ENCODE results near the gene MED12L.
"Not testable (repeated sequence)": the region's sequence is repeated elsewhere in the genome, so short reads cannot be mapped to it uniquely, and the experiment has no call there.

MED12L gene

DNA sequence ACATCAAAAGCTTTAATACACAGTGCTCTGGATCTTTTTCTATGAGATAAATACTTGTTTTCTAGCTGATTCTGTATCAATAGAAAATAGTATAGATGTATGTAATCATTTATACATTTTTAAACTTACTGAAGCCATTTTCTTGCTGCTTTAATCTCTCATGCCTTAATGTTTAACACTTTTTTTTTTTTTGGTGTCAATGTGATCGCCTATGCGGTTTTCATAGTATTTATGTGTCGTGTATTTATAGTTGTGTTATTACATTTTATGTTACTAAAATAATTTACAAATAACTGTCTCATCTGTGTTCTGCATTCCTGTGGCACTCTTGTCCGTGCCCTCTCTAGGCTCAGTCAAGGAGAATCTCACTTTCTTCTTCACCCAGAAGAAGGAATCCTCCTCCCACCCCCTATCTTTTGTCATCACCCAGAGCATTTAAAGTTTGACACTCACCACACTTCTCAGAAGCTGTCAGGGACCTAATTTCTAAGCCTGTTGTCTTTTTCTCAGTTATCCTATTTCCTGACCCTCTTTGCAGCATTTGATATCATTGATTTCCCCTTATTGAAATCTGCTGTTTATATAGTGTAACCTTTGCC is 138.9 kb downstream of the MED12L start:
- Histone ChIP-seq H3K4me3 (no peak overlapping the region), H3K9ac (ENCODE audit: insufficient read length) (no peak overlapping the region), H3K27ac (no peak overlapping the region), H3K9me3 (ENCODE audit: low read depth, low read length) (no peaks in the 10 kb centered on the region), H3K36me3 (ENCODE audit: insufficient read depth, low read length) (no peaks in the 10 kb centered on the region)
- DNase-seq (ENCODE audit: low read depth, low spot score), result no peak
- no peak for TF ChIP-seq POLR2AphosphoS5 (IDR thresholded peaks at IDR 0.05; ENCODE audit: borderline replicate concordance, low read depth, low read length)
- no peak for TF ChIP-seq EZH2 (IDR thresholded peaks at IDR 0.05)
- no peak for TF ChIP-seq FOXP2 (optimal IDR thresholded peaks at IDR 0.05; ENCODE audit: control extremely low read depth, extremely low read length, insufficient read depth)

DNA sequence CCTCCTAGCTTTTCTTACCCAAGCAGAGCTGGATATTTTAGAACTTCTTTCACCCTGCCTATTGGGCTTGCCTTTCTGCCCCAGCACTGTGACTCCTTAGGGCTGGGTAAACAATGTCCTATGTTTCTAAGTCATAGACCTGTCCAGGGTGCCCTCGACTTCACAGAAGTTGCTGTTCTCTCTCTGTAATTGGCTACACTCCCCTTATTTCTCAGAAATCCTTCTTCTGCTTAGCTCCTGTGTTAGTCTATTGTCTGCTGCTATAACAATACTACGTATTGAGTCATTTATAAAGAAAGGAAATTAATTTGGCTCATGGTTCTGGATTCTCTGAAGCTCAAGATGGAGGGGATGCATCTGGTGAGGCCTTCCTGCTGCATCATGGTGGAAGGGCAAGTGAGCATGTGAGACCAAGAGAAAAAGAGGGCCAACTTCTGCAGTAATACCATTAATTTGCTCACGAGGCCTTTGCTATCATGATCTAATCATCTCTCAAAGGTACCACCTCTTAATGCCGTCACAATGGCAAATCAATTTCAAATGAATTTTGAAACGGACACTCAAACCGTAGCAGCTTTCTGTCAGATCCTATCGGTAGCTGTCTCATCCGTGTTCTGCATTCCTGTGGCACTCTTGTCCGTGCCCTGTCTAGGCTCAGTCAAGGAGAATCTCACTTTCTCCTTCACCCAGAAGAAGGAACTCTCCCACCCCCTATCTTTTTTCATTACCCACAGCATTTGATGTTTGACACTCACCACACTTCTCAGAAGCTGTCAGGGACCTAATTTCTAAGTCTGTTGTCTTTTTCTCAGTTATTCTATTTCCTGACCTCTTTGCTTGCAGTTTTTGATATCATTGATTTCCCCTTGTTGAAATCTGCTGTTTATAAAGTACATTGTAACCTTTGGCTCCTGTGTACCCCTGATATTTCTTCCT is 139.8 kb downstream of the MED12L start:
- TF ChIP-seq POLR2AphosphoS5 (IDR thresholded peaks at IDR 0.05; ENCODE audit: borderline replicate concordance, low read depth, low read length) (no peak), FOXP2 (optimal IDR thresholded peaks at IDR 0.05; ENCODE audit: control extremely low read depth, extremely low read length, insufficient read depth) (no peak), EZH2 (IDR thresholded peaks at IDR 0.05) (no peak)
- no peak overlapping the region for H3K9ac ChIP-seq (ENCODE audit: insufficient read length)
- DNase-seq (ENCODE audit: low read depth, low spot score), result no peak
- H3K4me3 ChIP-seq, result no peak overlapping the region
- H3K9me3 ChIP-seq (ENCODE audit: low read depth, low read length), result no peaks in the 10 kb centered on the region
- H3K36me3 ChIP-seq (ENCODE audit: insufficient read depth, low read length), result no peaks in the 10 kb centered on the region
- no peak overlapping the region for H3K27ac ChIP-seq

DNA sequence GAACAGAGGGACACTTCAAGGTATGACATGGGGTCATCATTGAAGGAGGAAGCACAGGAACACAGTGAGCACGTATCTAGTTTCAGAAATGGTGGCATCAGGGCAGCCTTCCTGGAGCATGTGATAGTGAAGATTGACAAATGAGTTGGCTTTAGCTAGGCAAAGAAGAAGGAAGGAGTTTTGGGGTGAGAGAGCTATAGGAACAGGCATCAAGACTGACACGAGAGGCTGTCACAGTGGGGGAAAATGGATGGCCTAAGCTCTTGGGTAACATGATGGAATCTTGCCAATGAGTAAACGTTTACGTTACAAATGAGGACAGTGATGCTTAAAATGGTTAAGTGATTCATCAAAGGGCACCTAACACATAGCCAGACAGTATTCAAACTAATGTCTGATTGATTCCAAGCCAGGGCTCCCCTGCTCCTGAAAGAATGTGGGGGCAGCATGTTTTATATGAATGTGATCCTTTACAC is 140.7 kb downstream of the MED12L start:
- Histone ChIP-seq H3K9me3 (ENCODE audit: low read depth, low read length) (no peaks in the 10 kb centered on the region), H3K27ac (no peak overlapping the region), H3K4me3 (no peak overlapping the region), H3K36me3 (ENCODE audit: insufficient read depth, low read length) (no peaks in the 10 kb centered on the region), H3K9ac (ENCODE audit: insufficient read length) (no peak overlapping the region)
- no peak for DNase-seq (ENCODE audit: low read depth, low spot score)
- TF ChIP-seq POLR2AphosphoS5 (IDR thresholded peaks at IDR 0.05; ENCODE audit: borderline replicate concordance, low read depth, low read length) (no peak), EZH2 (IDR thresholded peaks at IDR 0.05) (no peak), FOXP2 (optimal IDR thresholded peaks at IDR 0.05; ENCODE audit: control extremely low read depth, extremely low read length, insufficient read depth) (no peak)

DNA sequence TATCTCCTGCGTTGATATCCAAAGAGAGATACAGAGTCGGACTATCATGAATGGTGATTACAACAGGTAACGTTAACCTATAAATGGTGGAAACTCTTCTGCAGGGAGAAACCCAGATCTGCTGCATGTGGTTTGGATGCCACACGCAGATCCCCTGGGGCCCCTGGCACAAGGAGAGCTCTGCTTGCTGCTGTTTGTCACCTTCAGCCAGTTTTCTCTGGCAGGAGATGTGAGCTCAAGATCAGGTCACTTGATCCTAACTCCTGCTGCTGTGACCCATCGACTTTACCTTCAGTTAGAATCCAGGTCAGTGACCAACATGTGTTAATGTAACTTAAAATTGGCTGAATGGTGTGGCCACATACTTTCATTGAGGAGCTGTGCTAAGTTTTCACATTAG is 141.4 kb downstream of the MED12L start:
- no peaks in the 10 kb centered on the region for H3K9me3 ChIP-seq (ENCODE audit: low read depth, low read length)
- H3K36me3 ChIP-seq (ENCODE audit: insufficient read depth, low read length), result no peaks in the 10 kb centered on the region
- no peak overlapping the region for H3K9ac ChIP-seq (ENCODE audit: insufficient read length)
- no peak for DNase-seq (ENCODE audit: low read depth, low spot score)
- TF ChIP-seq EZH2 (IDR thresholded peaks at IDR 0.05), result no peak
- no peak for TF ChIP-seq FOXP2 (optimal IDR thresholded peaks at IDR 0.05; ENCODE audit: control extremely low read depth, extremely low read length, insufficient read depth)
- TF ChIP-seq POLR2AphosphoS5 (IDR thresholded peaks at IDR 0.05; ENCODE audit: borderline replicate concordance, low read depth, low read length), result no peak
- no peak overlapping the region for H3K27ac ChIP-seq
- H3K4me3 ChIP-seq, result no peak overlapping the region

DNA sequence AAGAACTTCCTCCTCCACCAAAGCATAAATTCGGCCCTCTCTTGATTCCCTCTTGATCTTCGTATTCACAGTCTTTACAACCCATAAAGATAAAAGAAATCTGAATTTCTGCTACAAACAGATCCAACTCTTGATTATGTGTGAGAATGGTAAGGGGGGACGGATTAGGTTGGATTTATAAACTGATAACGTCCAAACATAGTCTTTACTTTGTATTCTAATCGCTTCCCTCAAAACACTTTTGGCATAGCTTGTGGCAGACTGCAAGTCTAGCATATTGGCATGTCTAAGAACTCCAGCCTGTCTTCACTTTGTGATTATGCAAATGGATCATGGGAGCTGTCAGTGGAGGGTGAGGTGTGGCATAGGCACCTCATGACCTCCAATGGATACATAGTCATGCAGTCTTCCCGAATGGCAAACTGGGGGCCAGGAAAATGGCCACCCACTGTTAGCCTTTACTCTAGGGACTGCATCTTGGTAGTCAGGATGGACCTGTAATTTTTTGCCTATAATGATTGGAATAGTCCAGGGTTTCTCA is 141.9 kb downstream of the MED12L start:
- no peak overlapping the region for H3K27ac ChIP-seq
- H3K9ac ChIP-seq (ENCODE audit: insufficient read length), result no peak overlapping the region
- H3K4me3 ChIP-seq, result no peak overlapping the region
- H3K9me3 ChIP-seq (ENCODE audit: low read depth, low read length), result no peaks in the 10 kb centered on the region
- TF ChIP-seq FOXP2 (optimal IDR thresholded peaks at IDR 0.05; ENCODE audit: control extremely low read depth, extremely low read length, insufficient read depth), result no peak
- no peak for TF ChIP-seq EZH2 (IDR thresholded peaks at IDR 0.05)
- no peak for TF ChIP-seq POLR2AphosphoS5 (IDR thresholded peaks at IDR 0.05; ENCODE audit: borderline replicate concordance, low read depth, low read length)
- no peak for DNase-seq (ENCODE audit: low read depth, low spot score)
- H3K36me3 ChIP-seq (ENCODE audit: insufficient read depth, low read length), result no peaks in the 10 kb centered on the region

DNA sequence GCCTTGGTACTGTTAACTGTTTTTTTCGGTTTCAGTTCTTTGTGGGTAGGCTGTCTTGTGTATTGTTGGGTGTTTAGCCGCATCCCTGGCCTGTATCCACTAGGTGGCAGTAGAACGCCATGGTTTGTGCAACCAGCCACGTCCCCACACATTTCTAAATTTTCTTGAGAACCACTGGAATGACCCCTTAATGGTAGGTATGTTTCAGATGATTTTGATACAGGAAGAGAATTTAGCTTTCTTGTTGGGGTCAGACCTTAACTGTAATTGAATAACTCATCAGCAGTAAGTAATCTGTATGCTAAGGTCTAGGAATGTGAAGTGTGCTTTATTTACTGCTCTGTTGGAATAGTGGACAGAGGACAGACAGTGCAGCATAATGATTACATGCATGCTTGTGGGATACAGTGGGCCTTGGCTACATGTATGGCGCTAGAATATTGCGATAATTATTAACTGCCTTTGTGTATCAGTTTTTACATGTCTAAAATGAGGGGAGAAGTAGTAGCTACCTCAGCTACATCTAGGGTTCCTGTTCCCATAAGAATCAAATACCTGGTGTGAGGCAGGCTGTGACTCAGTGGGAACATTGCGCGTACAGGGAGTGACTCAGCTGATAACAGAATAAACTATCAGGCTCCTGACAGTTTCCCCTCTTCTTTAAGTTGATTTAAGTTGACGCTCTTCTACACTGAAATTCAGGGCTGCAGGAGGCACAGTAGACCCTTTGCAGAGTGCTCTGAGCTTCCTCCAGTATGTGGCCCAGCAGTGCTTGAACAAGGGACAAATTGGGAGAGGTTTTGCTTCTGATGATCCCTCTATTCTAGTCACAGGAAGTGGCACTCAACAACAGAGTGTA is 142.6 kb downstream of the MED12L start:
- no peaks in the 10 kb centered on the region for H3K9me3 ChIP-seq (ENCODE audit: low read depth, low read length)
- H3K4me3 ChIP-seq, result no peak overlapping the region
- no peak overlapping the region for H3K27ac ChIP-seq
- no peak for TF ChIP-seq FOXP2 (optimal IDR thresholded peaks at IDR 0.05; ENCODE audit: control extremely low read depth, extremely low read length, insufficient read depth)
- TF ChIP-seq POLR2AphosphoS5 (IDR thresholded peaks at IDR 0.05; ENCODE audit: borderline replicate concordance, low read depth, low read length), result no peak
- TF ChIP-seq EZH2 (IDR thresholded peaks at IDR 0.05), result no peak
- no peak overlapping the region for H3K9ac ChIP-seq (ENCODE audit: insufficient read length)
- DNase-seq (ENCODE audit: low read depth, low spot score), result peak; percentile 77
- H3K36me3 ChIP-seq (ENCODE audit: insufficient read depth, low read length), result no peaks in the 10 kb centered on the region

DNA sequence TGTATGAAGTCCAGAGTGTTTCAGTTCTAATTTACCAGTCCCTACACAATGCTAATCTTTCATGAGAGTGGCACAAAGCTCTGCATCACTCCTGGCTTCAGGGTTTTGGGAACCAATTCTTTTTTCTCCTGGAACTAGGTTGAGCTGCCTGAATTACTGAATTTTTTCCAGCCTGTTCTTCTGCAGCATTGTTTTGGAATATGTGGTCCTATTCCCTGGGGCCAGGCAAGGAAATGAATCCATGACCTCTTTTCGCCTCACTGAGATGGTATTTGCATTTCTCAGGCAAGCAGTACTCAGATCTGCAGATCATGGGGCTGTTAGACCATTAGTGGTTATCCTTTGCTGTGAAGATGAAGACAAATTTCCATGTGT is 143.2 kb downstream of the MED12L start:
- H3K4me3 ChIP-seq, result no peak overlapping the region
- TF ChIP-seq EZH2 (IDR thresholded peaks at IDR 0.05), result no peak
- no peak for DNase-seq (ENCODE audit: low read depth, low spot score)
- H3K9ac ChIP-seq (ENCODE audit: insufficient read length), result no peak overlapping the region
- H3K27ac ChIP-seq, result no peak overlapping the region
- no peaks in the 10 kb centered on the region for H3K36me3 ChIP-seq (ENCODE audit: insufficient read depth, low read length)
- no peaks in the 10 kb centered on the region for H3K9me3 ChIP-seq (ENCODE audit: low read depth, low read length)

DNA sequence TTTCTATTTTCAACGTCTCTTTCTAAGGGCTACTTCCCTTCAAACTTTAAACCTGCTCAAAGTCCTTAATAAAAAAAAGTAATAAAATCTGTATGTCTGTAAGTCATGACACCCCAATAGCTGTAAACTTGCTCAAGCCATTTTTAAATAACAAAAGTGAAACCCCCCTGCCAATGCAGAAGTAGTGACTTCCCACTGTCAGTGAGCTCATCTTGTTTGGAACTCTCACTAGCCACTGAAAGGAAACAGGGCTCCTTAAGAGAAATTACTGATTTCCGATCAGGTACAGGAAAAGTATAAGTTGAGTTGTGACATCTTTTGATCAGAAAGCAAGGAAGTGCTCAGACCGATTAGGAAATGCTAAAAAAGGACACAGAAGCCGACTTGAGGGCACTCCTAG is 145.2 kb downstream of the MED12L start:
- DNase-seq (ENCODE audit: low read depth, low spot score), result no peak
- no peak for TF ChIP-seq POLR2AphosphoS5 (IDR thresholded peaks at IDR 0.05; ENCODE audit: borderline replicate concordance, low read depth, low read length)
- TF ChIP-seq FOXP2 (optimal IDR thresholded peaks at IDR 0.05; ENCODE audit: control extremely low read depth, extremely low read length, insufficient read depth), result no peak
- no peak for TF ChIP-seq EZH2 (IDR thresholded peaks at IDR 0.05)
- Histone ChIP-seq H3K9me3 (ENCODE audit: low read depth, low read length) (no peaks in the 10 kb centered on the region), H3K9ac (ENCODE audit: insufficient read length) (no peak overlapping the region), H3K4me3 (no peak overlapping the region), H3K36me3 (ENCODE audit: insufficient read depth, low read length) (no peaks in the 10 kb centered on the region), H3K27ac (no peak overlapping the region)

DNA sequence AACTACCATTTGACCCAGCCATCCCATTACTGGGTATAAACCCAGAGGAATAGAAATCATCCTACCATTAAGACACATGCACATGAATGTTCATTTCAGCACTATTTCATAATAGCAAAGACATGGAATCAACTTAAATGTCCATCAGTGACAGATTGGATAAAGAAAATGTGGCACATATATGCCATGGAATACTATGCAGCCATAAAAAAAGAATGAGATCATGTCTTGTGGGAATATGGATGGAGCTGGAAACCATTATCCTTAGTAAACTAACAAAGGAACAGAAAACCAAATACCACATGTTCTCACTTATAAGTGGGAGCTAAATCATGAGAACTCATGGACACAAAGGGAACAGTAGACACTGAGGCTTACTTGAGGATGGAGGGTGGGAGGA is 146.9 kb downstream of the MED12L start:
- H3K9ac ChIP-seq (ENCODE audit: insufficient read length); H3K9me3 ChIP-seq (ENCODE audit: low read depth, low read length); H3K36me3 ChIP-seq (ENCODE audit: insufficient read depth, low read length); DNase-seq (ENCODE audit: low read depth, low spot score); H3K27ac ChIP-seq; H3K4me3 ChIP-seq: not testable (repeated sequence)

Data from SK-N-MC (cell line).